ENCODE data around the gene ADARB1.

ADARB1 gene

GRCh38 chr21:45097827-45098387, 23.5 kb downstream of the ADARB1 start:
- DNase-seq: no peak

GRCh38 chr21:45098867-45099266, 24.5 kb downstream of the ADARB1 start:
- no peak for DNase-seq

DNA sequence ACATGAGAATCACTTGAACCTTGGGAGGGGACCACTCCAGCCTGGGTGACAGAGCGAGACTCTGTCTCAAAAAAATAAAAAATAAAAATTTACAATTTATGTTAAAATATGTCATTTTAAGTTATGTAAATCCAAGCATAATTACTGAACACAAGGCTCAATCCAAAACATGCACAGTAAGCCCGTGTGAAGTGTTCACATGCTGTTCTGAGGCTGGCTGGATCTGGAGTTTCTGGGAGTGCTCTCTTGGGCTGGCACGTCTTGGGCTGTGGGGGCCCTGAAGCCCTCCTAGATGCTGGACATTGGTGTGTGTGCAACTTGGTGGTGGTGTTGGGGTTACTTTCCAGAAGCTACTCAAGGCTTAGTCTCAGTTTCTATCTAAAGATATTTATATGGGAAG, 25.2 kb downstream of the ADARB1 start:
- DNase-seq: no peak

DNA sequence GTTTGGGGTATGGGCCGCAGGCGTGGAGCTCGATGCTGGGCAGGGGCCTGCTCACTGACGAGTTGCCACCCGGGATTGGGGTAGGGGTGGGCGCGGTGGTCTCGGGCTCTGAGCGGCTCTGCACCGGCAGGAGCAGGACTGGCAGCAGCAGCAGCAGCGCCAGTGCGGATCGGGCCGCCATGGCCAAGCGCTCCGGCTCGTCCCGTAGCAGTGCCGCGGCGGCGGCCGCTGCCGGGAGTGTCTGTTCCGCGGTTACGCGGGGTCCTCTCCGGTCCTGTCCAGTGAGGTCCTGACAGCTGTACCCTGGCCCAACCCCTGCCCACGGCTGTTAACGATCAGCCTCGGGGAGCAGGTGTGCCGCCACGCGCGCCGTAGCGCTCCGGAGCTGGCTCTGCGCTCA, 26.5 kb downstream of the ADARB1 start:
- no peak for DNase-seq

- no peak for DNase-seq
These were observed 28.1 kb downstream of the ADARB1 start for GRCh38 chr21:45102391-45102932.

DNA sequence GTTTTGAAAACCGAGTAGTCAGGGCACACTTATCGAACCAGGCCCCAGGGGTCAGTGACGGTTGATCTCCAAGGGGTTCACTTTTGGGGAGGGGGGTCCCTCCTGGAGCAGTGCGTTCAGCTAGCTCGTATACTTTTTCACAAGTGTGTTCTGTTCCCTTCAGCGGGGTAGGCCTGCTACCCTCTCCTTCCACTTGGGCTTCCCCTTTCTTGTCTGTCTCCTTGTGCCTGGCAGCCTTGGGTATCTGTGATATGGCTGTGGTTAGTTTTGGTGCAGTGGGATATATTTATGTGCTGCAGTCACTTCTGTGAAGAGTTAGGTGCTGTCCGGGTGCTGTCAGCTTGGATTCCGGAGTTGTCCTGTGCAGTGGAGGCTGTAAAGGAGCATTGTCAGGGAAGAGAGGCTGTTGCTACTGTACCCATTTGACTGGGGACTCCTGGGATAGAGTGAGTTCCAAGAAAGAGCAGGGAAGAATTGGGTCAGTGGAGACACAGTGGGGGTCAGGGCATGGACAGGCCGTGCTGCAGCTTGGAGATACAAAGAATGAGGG, 29.7 kb downstream of the ADARB1 start:
- DNase-seq: no peak

- peak in 1 of 2 experiments; percentile 53 for DNase-seq
These were observed 30.2 kb downstream of the ADARB1 start for GRCh38 chr21:45104560-45104959.

- no peak for DNase-seq
These were observed 31.6 kb downstream of the ADARB1 start for GRCh38 chr21:45105906-45106485.

DNA sequence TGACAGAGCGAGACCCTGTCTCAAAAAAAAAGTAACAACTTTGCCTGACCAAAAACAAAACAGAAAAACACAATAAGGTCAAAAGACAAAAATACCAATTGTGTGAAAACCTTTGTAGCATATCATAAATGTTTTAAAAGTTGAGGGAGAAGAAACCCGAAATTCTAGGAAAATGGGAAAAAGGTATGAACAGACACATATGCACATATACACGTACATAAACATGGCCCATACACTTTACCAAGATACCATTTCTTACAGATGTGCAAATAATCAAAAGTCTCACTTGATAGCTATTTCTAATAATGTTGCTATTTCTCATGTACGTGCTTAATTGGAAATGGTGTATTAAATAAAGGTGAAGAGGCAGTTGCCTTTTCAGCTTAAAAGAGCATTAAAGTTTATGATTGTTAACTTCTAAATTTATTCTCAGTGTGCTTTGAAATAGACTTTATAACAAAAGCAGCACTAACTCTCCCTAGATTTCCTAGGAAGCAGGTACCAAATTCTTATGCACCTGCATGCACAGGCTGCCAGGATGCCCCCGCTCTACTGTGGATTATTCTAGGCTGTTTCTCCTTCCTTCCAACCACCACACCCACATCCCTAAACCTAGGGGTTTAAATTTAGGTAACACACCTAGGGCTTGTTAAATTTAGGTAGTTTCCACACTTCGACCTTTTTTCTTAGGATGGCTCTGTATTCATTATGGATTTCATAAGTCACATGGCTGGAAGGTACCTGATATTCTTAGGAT, 33.8 kb downstream of the ADARB1 start:
- DNase-seq: no peak

- no peak for DNase-seq
These were observed 34.7 kb downstream of the ADARB1 start for GRCh38 chr21:45108808-45109781.

DNA sequence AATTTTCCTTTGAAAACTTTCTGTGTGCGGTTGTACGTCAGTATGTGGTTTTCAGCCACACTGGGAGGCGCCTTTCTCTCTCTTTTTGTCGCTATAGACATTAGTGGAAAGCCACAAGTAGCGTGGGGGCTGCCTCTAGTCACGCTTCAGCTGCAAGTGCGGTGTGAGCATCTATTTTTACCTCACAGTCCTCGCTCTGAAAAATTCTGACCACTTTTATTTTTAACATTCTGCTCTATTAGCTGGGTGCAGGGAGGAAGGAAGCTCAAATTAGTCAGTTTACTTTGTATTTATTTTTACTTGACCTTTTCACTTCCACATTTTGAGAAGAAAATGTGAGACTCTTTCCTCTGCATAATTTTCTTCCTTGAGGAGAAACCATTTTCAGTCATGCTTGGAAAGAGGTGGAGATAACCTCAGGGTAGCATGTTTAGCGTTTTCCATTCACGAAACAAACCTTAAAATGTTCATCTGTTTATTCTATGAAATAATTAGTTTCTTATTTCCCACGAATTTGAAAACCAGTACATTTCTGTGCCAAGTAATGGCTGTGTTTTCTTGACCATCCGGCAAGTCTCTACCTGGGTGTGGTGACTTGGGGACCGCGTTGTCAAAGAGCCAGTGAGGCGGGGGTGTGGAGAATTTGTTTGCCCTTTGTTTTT, 35.6 kb downstream of the ADARB1 start:
- DNase-seq: peak; percentile 50 to 61

- no peak for DNase-seq
These were observed 36.7 kb downstream of the ADARB1 start for GRCh38 chr21:45110873-45111624.

DNA sequence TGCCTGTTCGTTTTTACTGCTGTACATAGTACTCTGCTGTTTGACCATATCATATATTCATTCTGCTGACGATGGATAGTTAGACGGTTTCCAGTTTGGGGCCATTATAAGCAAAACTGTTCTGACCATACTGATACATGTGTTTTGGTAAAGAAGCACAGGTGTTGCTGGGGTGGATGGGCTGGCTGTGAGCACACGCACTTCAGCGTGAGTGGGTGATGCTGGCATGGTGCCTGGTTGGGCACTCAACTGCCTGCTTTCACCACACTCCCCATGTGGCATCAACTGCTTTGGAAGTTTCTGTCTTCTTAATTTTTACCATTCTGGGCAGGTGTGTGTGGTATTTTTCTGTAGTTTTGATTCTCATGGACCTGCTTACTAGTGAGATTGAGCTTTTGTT, 37.3 kb downstream of the ADARB1 start:
- no peak for DNase-seq

DNA sequence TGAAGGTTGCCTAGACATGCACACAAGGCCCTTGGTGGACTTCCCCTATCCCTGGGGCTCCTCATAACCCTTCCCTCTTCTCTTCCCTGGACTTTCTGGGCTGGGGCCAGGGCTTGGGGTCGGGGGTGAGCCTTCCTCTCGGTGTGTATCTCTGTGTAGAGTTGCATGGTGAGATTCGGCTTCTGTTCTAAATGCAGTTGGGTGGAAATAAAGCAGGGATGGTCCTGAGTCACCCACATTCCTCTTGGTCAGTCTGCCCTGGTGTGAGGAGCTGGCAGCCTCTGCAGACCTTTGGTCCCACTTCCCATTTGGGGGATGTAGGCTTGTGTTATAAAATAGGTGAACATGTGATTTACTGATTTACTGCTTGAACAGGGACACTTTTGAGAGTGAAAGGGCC, 38.0 kb downstream of the ADARB1 start:
- DNase-seq: no peak

DNA sequence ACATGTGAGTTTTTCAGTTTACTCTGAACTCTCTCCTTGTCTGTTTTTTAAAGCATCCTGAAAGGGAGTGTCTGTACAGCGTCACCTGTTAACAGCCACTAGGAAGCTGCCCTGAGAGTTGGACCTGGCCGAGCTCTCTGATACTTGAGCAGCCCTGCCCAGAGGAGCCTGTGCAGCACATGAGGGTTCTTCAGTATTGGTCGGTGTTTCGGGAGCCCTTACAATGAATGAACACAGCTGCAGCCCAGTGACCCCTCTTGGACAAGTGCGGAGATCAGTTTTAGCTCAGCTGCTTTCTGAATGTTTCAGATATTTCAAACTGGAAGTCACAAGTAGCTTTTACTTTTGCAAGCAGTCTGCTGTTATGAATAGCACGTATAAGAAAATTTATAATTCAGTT, 39.2 kb downstream of the ADARB1 start:
- DNase-seq: no peak

DNA sequence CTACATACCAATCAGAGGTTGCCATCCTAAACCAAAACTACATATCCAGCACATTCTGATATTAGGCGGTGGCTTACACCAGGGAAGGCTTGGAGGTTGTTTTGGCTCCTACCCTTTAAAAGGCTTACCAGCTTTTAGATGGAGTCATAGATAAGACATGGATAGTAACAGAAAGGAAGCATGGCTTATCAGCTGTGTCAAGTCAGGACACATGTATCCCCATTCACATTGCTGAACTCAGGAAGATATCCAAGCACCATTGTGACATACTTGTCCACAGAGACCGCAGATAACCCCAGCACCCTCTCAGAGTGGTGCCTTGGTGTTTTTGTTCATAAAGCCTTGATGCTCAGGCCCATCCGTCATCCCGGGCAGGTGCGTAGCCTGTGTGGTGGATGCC, 39.7 kb downstream of the ADARB1 start:
- no peak for DNase-seq

DNA sequence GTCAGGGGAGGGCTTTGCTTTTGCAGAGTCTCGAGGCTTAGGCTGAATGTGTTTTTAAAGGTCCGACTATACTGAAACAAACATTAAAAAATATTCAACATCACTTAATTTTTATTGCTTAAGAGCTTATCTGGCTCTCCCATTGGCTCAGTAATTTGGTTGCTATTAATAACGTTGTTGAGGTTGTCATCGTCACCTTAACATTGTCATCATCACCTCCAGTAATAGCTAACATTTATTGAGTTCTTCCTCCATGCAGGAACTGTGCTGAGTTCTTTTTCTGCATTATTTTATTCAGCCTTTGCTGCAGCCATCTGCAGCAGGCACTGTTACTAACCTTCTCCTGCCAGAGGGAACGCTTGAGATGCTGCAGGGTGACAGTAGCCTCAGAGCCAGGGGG, 40.1 kb downstream of the ADARB1 start:
- no peak for DNase-seq

- no peak for DNase-seq
These were observed 40.8 kb downstream of the ADARB1 start for GRCh38 chr21:45115141-45115540.

GRCh38 chr21:45116066-45116465, 41.7 kb downstream of the ADARB1 start:
- no peak for DNase-seq

DNA sequence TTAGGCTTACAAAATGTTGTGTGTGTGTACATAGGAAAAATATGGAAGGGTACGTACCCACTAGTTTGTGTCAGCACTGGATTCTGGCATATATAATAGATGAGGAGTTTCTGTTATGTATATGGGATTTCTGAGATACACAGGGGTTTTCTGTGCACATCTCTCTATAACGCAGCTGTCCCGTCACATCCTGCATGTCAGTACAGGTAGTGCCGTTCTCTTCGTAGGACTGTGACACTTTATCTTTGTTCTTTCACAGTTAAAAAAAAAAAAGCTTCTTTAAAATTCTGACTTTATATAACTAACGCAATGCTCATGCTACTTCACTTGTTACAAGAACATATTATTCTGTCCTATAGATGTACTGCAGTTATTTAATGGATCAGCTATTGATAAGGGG, 42.9 kb downstream of the ADARB1 start:
- no peak for DNase-seq

- no peak for DNase-seq
These were observed 43.7 kb downstream of the ADARB1 start for GRCh38 chr21:45118099-45118498.
